Left lung (tissue), 10 donors: ENCODE data around the gene GNPNAT1. TPM values are rescaled to one million over a fixed set of nuclear protein-coding genes. Genes with fewer than 3 reads are reported as not detected.

Experiments
- ATAC-seq: fragments of 200-7000 bp; cut with Tn5 transposase; one replicate; pipeline ENCODE4 v1.9.1; 2020; ENCODE audit warnings: moderate library complexity
- DNase-seq, 4 donors: peaks; one replicate each; pipeline ENCODE4 v3.0.0-alpha.2; 2013 to 2020
- H3K27ac ChIP-seq, 2 donors: fragments of 200-600 bp; sonication (generic) in 1 of 2; one replicate each; pipeline versions ENCODE4 v1.5.0 to v1.8.0; 2020 to 2021
- H3K27me3 ChIP-seq, 2 donors: fragments of 200-600 bp; sonication (generic) in 1 of 2; one replicate each; pipeline versions ENCODE4 v1.5.0 to v1.8.0; 2020 to 2021
- H3K36me3 ChIP-seq, 2 donors: fragments of 200-600 bp; sonication (generic) in 1 of 2; one replicate each; pipeline versions ENCODE4 v1.5.0 to v1.8.0; 2020 to 2021
- H3K4me1 ChIP-seq, 2 donors: fragments of 200-600 bp; one replicate each; pipeline ENCODE4 v1.8.0; 2021
- H3K4me3 ChIP-seq, 2 donors: fragments of 200-600 bp; sonication (generic) in 1 of 2; one replicate each; pipeline versions ENCODE4 v1.5.0 to v1.8.0; 2020 to 2021; ENCODE audit warnings: mild to moderate bottlenecking in 1 of 2
- H3K9me3 ChIP-seq, 2 donors: fragments of 200-600 bp; sonication (generic) in 1 of 2; one replicate each; pipeline versions ENCODE4 v1.5.0 to v1.8.0; 2020 to 2021
- CTCF ChIP-seq, 2 donors: fragments of 200-600 bp; sonication (generic) in 1 of 2; IDR thresholded peaks; one replicate each; pipeline versions ENCODE4 v1.5.0 to v1.8.0; 2021; ENCODE audit warnings: antibody characterized with exemption in 2 of 2
- intact Hi-C, 2 donors: fragments of 100-400 bp; cut with DNase I; formaldehyde crosslinking; loops; one replicate each; pipeline versions ENCODE4 v1.11.2 to v1.14.2; 2022
- polyA plus RNA-seq, 6 donors: library from polyadenylated mRNA; unstranded; fragments of 120-200 nt; gene quantifications; one replicate each; pipeline ENCODE4 v1.2.1, GENCODE V29; 2013; ENCODE audit not compliant: insufficient read length in 6 of 6
- total RNA-seq, 2 donors: library from RNA; stranded (reverse); fragmentation: NEBNext Ultra II Directional; extraction: Animal tissue kit (Norgen Biotek cat#: 25700); gene quantifications; one replicate each; pipeline ENCODE4 v1.2.1, GENCODE V29; 2021
- donor health status: DM: no; HTN: yes; CAD: no.
- donor health status: DM: no; HTN: no; CAD: no.

GNPNAT1 gene
- total and polyA plus RNA-seq, 8 donors: 19.1 to 27.9 (median 24.1) TPM

DNA sequence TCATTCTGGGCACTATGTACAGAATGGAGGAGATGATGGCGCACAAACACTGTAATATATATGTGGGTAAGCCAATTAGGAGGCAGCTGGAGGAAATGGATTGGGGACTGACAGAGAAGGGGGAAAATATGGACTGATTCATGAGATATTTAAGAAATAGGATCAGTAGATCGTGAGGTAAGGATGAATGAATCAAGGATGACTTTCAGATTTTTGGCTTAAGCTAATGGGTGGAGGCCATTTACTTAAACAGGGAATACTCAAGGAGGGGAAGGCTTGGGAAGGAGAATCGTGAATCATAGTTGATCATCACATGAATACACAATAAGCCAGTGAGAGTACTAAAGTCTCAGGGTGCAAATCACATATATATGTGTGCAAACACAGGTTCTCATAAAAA is 11.2 kb upstream of the GNPNAT1 start:
- Histone ChIP-seq H3K4me3 (no peak overlapping the region), H3K27ac (no peak overlapping the region), H3K36me3 (no peaks in the 10 kb centered on the region), H3K9me3 (no peaks in the 10 kb centered on the region), H3K27me3 (no peaks in the 10 kb centered on the region), H3K4me1 (no peaks in the 10 kb centered on the region)
- ATAC-seq (no peak), DNase-seq (no peak)
- intact Hi-C loops: no loop called here
- TF ChIP-seq CTCF (IDR thresholded peaks at IDR 0.05): no peak

DNA sequence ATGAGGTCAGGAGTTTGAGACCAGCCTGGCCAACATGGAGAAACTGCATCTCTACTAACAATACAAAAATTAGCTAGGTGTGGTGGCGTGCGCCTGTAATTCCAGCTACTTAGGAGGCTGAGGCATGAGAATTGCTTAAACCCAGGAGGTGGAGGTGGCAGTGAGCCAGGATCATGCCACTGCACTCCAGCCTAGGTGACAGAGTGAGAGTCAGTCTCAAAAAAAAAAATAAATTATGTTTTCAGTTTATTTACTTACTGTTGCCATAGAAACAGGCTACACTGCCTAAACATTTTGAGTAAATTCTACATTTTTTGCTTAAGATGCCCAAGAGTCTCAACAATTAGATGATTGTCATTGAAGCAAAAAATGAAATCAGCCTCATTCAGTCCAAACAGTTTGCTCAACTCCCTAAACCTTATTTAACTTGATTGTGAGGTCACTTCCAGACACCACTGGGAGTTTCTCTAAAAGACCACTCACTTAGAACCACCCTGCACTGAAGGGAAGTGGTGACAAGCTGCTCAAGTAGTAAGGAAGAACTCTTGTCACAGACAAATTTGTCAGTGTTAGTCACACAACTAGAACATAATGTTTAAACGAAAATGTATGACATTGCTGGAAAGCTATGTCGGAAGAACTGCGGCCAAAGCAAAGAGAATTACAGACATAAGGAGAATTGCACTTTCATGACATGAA is 9.8 kb upstream of the GNPNAT1 start:
- ATAC-seq (peak; percentile 62), DNase-seq (peak in 1 of 4 donors; percentile 37)
- H3K4me3 ChIP-seq: no peak overlapping the region
- intact Hi-C loops: no loop called here
- no peak for TF ChIP-seq CTCF (IDR thresholded peaks at IDR 0.05)
- H3K4me1 ChIP-seq: no peaks in the 10 kb centered on the region
- peak overlapping the region; percentile 36 to 60 for H3K27ac ChIP-seq
- no peaks in the 10 kb centered on the region for H3K9me3 ChIP-seq
- H3K27me3 ChIP-seq: no peaks in the 10 kb centered on the region
- H3K36me3 ChIP-seq: no peaks in the 10 kb centered on the region

GRCh38 chr14:52798826-52799225 is 7.4 kb upstream of the GNPNAT1 start:
- intact Hi-C loops: no loop called here
- no peaks in the 10 kb centered on the region for H3K36me3 ChIP-seq
- H3K9me3 ChIP-seq: no peaks in the 10 kb centered on the region
- no peak for TF ChIP-seq CTCF (IDR thresholded peaks at IDR 0.05)
- H3K4me3 ChIP-seq: no peak overlapping the region
- no peak for ATAC-seq
- H3K27me3 ChIP-seq: no peaks in the 10 kb centered on the region
- no peaks in the 10 kb centered on the region for H3K4me1 ChIP-seq
- no peak overlapping the region for H3K27ac ChIP-seq
- DNase-seq: no peak

- H3K27ac ChIP-seq: no peak overlapping the region
- no peak for DNase-seq
- H3K4me3 ChIP-seq: no peak overlapping the region
- no peaks in the 10 kb centered on the region for H3K36me3 ChIP-seq
- H3K4me1 ChIP-seq: no peaks in the 10 kb centered on the region
- ATAC-seq: no peak
- TF ChIP-seq CTCF (IDR thresholded peaks at IDR 0.05): no peak
- intact Hi-C loops: no loop called here
- H3K27me3 ChIP-seq: no peaks in the 10 kb centered on the region
- no peaks in the 10 kb centered on the region for H3K9me3 ChIP-seq
Measured at GRCh38 chr14:52797653-52798052, 6.2 kb upstream of the GNPNAT1 start.

GRCh38 chr14:52793061-52793460 is 1.7 kb upstream of the GNPNAT1 start:
- H3K9me3 ChIP-seq: no peaks in the 10 kb centered on the region
- H3K4me1 ChIP-seq: peaks cover 12 to 29% of the 10 kb centered on the region in 2 donors
- H3K27ac ChIP-seq: no peak overlapping the region
- no peaks in the 10 kb centered on the region for H3K36me3 ChIP-seq
- H3K4me3 ChIP-seq: no peak overlapping the region
- no peaks in the 10 kb centered on the region for H3K27me3 ChIP-seq
- no peak for DNase-seq
- intact Hi-C loops: no loop called here
- TF ChIP-seq CTCF (IDR thresholded peaks at IDR 0.05): no peak
- no peak for ATAC-seq
